Stomach smooth muscle (tissue), 2 donors: Measurements from ENCODE around the gene NEK4.

Experiments used
- H3K27ac ChIP-seq: one replicate; pipeline ENCODE4 v1.7.0; 2013; ENCODE audit warnings: mild to moderate bottlenecking, low read length, inconsistent platforms
- H3K27me3 ChIP-seq, 2 donors: one replicate each; pipeline ENCODE4 v1.7.0; 2013; ENCODE audit warnings: low read length in 2 of 2; ENCODE audit not compliant: insufficient read depth in 2 of 2, control insufficient read depth in 1 of 2
- H3K36me3 ChIP-seq, 2 donors: one replicate each; pipeline ENCODE4 v1.7.0; 2013; ENCODE audit warnings: low read length in 2 of 2; ENCODE audit not compliant: control insufficient read depth in 2 of 2, insufficient read depth in 2 of 2
- H3K4me1 ChIP-seq: one replicate; pipeline ENCODE4 v1.7.0; 2013; ENCODE audit warnings: low read length; ENCODE audit not compliant: control insufficient read depth, insufficient read depth
- H3K4me3 ChIP-seq, 2 donors: one replicate each; pipeline ENCODE4 v1.7.0; 2013; ENCODE audit warnings: low read length in 2 of 2
- H3K9ac ChIP-seq, 2 donors: one replicate each; pipeline ENCODE4 v1.7.0; 2013; ENCODE audit warnings: low read length in 2 of 2, mild to moderate bottlenecking in 1 of 2
- H3K9me3 ChIP-seq, 2 donors: one replicate each; pipeline ENCODE4 v1.7.0; 2013; ENCODE audit warnings: low read length in 2 of 2; ENCODE audit not compliant: control insufficient read depth in 2 of 2
- donor health status: healthy.
- donor health status: Pancreatic carcinoma.

NEK4 gene

DNA sequence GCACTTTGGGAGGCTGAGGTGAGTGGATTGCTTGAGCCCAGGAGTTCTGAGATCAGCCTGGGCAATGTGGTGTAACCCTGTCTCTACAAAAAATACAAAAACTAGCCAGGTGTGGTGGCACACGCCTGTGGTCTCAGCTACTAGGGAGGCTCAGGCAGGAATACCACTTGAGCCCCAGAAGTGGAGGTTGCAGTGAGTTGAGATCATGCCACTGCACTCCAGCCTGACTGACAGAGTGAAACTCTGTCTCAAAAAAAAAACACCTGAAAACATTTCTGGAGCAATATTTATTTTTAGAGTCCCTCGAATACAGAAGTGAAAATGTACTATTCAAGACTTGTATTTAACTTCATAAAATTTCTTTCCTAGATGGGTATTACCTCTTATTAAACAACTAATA lies 60.2 kb downstream of the NEK4 start:
- Histone ChIP-seq H3K27ac (no peak overlapping the region), H3K9ac (no peak overlapping the region), H3K4me3 (no peak overlapping the region), H3K27me3 (no peaks in the 10 kb centered on the region), H3K9me3 (no peaks in the 10 kb centered on the region), H3K36me3 (peaks cover 7 to 13% of the 10 kb centered on the region in 2 donors), H3K4me1 (peaks cover 9% of the 10 kb centered on the region)

DNA sequence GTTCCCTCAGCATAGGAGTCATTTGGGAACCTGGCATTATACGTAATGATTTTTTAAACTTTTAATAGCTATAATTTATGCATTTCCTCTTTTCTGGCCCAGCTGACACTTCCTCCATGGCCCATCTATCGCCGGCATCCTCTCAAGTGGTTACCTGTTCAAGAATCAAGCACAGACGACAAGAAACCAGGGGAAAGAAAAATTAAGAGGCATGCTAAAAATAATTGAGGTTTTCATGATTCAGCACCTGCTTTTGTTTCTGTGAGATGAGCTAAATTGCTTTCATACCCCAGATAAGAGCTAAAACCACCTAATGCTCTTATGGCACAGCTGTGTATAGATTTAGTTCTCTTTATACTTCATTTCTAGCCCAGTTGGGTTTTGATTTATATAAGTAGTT lies 63.2 kb downstream of the NEK4 start:
- H3K4me1 ChIP-seq, result peaks cover 26% of the 10 kb centered on the region
- no peak overlapping the region for H3K27ac ChIP-seq
- peaks cover 7 to 12% of the 10 kb centered on the region in 2 donors for H3K36me3 ChIP-seq
- peak overlapping the region in 1 of 2 donors; percentile 99 for H3K4me3 ChIP-seq
- H3K27me3 ChIP-seq, result no peaks in the 10 kb centered on the region
- no peak overlapping the region for H3K9ac ChIP-seq
- no peaks in the 10 kb centered on the region for H3K9me3 ChIP-seq

DNA sequence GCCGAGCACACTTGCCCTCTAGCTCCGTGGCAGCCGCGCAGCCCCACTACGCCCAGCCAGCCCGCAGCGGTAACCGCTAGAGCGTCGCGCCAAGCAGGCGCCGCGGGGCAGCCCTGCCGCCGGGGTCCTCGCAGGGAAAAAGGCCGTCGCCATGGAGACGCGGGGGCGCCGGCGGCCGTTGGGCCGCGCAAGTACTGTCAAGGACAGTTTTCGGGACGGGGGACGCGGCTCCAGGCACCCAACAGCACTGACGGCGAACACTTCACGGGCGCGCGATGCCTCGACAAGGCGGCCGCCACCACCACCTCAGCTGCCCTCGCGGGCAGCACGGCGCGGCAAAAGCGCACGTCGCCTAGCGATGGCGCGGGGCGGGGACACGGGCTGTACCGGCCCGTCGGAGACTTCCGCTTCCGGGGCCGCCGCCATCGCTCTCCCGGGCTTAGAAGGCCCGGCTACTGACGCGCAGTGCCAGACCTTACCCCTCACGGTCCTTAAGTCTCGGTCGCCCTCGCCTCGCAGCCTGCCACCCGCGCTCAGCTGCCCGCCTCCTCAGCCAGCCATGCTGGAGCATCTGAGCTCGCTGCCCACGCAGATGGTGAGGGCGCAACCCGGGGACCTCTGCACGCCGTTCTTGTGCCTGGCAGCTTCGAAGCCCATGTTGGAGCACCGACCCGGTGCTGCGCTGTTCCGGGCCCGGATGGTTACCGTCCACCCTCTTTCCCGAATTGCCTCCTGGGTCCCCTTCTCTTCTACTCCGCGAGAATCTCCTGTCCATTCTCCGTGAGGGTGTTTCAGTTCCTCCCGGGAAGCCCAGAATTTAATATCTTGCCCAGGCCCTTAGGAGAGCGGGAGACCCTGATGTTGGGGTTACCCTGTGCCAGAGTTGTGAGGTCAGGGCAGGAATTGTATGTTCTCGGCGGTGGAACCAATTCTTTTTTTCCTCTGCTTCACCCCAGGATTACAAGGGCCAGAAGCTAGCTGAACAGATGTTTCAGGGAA lies 64.8 kb downstream of the NEK4 start, which contains the start of the genes GLT8D1 and SPCS1:
Gene GLT8D1 (minus strand): TSS at position 104 of the 999 bp plus-strand sequence. CDS start 5,331 bp downstream, outside the sequence.
Gene SPCS1 (plus strand): TSS at position 419 of the 999 bp plus-strand sequence. CDS start 141 bp downstream, at position 560.
- Histone ChIP-seq H3K36me3 (peaks cover 7 to 10% of the 10 kb centered on the region in 2 donors), H3K27ac (peak within 1 kb of the TSS; percentile 73), H3K4me1 (peaks cover 30% of the 10 kb centered on the region)

DNA sequence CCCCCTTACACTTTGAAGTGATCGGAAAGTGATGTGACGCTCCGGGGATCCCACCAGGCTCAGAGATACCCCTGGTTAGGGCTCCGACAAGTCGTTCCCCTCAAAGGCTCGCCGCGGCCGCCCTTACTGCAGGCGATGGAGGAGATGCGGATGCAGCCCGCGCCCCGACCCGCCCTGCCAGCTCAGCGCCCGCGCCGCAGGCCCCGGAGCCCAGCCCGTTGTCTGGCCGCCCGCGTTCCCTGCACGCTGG lies 65.4 kb downstream of the NEK4 start:
- peak overlapping the region; percentile 97 to 99 for H3K9ac ChIP-seq
- peaks cover 7 to 10% of the 10 kb centered on the region in 2 donors for H3K36me3 ChIP-seq
- H3K4me3 ChIP-seq, result peak overlapping the region; percentile 99
- H3K4me1 ChIP-seq, result peaks cover 30% of the 10 kb centered on the region
- no peaks in the 10 kb centered on the region for H3K9me3 ChIP-seq
- H3K27me3 ChIP-seq, result no peaks in the 10 kb centered on the region
- H3K27ac ChIP-seq, result peak overlapping the region; percentile 73

More for the DNA sequence above, 64.8 kb downstream of the NEK4 start, which contains the start of the genes GLT8D1 and SPCS1:
- Histone ChIP-seq H3K9ac (peak within 1 kb of the TSS; percentile 97 to 99), H3K9me3 (no peaks in the 10 kb centered on the region), H3K27me3 (no peaks in the 10 kb centered on the region), H3K4me3 (peak within 1 kb of the TSS; percentile 99)

DNA sequence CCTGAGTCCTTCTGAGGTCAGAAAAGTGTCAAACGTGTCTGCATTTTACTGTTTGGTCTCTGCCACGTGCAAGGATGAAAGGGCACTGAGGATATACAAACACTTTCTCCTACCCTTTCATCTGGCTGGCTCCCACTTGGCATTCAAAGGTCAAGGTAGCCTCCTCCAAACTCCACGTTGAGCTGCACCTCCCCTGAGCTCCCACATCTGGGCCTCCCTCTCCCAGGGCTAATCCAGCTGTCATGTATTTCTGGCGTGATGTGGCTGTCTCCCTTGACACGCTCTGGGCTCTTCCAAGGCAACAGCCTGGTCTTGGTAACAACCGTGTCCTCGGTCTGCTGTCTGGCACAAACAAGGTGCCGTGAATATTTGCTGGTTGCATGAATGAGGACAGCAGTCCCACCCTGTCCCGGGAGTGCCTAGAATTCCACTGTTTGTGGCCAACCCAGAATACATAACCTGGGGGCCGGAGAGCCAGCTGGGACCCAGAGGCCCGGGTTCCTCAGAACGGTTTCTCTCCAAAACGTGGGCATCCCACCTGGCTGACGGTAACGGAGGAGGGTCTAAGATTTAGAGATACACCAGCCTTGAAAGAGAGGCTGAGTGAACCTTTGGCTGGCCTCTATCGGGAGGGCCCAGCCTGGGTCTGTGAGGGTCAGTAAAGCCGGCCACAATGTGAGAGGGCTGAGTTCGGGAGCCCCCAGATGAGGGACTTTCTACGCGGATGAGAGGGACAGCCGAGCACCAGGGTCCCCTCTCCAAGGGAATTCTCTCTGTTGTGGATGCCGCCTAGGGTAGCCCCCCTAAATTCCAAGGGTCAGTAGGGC lies 65.9 kb downstream of the NEK4 start:
- Histone ChIP-seq H3K4me3 (peak overlapping the region; percentile 99), H3K36me3 (peaks cover 8 to 10% of the 10 kb centered on the region in 2 donors), H3K9me3 (no peaks in the 10 kb centered on the region), H3K27me3 (no peaks in the 10 kb centered on the region), H3K27ac (peak overlapping the region; percentile 73), H3K9ac (peak overlapping the region; percentile 97 to 99), H3K4me1 (peaks cover 30% of the 10 kb centered on the region)

DNA sequence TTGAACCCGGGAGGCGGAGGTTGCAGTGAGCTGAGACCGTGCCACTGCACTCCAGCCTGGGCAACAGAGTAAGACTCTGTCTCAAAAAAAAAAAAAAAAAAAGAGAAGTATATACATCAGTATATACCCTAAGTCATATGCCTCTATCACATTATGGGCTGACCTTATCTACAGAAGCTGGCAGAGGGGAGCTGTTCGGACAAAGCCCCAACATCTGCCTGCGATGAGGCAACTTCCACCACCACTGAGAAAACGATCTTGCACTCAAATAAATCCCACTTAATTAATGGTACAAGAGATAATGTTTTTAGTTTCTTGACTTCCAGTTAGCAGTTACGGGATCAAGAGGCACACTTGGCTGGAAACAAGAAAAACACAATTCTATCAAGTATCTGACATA lies 67.4 kb downstream of the NEK4 start:
- no peaks in the 10 kb centered on the region for H3K9me3 ChIP-seq
- no peak overlapping the region for H3K4me3 ChIP-seq
- no peak overlapping the region for H3K9ac ChIP-seq
- peaks cover 30% of the 10 kb centered on the region for H3K4me1 ChIP-seq
- no peaks in the 10 kb centered on the region for H3K27me3 ChIP-seq
- H3K36me3 ChIP-seq, result peaks cover under 1 to 11% of the 10 kb centered on the region in 2 donors
- no peak overlapping the region for H3K27ac ChIP-seq

DNA sequence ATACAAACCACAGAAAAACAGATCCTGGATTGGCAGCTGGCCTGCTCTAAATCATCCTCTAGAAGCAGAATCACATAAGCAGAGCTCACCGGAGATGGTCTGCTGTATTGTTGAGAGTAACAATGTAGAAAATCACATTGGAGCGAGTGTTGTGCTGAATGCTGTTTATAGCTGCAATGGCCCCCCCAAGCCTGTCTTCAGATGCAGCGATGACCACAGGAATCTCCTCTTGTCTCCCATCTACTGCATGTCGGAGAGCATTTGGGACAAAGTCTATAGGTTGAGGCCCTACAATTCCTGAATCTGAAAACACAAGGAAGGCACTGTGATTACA lies 73.1 kb downstream of the NEK4 start:
- no peaks in the 10 kb centered on the region for H3K9me3 ChIP-seq
- no peaks in the 10 kb centered on the region for H3K27me3 ChIP-seq
- H3K4me1 ChIP-seq, result peaks cover 4% of the 10 kb centered on the region
- no peak overlapping the region for H3K4me3 ChIP-seq
- H3K36me3 ChIP-seq, result peaks cover 40 to 51% of the 10 kb centered on the region in 2 donors
- no peak overlapping the region for H3K27ac ChIP-seq
- H3K9ac ChIP-seq, result no peak overlapping the region

DNA sequence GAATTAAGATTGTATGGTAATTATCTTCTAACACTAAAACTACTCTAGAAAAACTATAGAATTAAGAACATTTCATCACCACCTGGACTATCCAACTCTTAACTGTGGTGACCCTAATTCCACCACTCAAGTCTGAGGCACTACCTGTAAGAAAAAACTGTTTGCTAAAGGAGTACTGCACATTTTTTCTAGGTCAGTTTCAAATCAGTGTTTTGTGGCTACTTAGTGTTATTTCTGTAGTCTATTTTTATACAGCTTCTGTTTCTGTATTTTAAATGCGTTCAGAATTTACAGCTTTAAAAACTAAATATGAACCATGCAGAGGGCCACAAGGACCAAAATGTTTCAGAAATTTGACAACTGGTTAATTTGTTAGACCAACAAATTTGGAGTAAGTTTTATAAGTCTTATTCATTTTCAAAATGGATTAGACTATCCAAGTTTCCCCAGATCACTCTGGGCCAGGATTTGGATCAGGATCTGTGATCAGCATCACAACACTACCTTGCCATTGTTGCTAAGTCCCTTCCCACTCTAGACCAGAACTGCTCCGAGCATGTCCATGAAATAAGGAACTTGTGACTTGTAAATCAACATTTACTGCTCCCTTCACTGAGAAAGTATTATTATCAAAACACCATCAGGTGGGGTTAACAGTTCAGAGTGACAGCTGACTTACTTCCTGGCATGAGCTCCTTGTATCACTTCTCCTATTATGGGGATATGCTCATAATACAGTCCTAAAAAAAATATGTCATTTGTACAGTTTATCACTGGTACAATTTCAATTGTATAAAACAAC lies 73.7 kb downstream of the NEK4 start:
- Histone ChIP-seq H3K27ac (no peak overlapping the region), H3K36me3 (peaks cover 41 to 54% of the 10 kb centered on the region in 2 donors), H3K4me1 (no peaks in the 10 kb centered on the region), H3K27me3 (no peaks in the 10 kb centered on the region), H3K9ac (no peak overlapping the region), H3K4me3 (no peak overlapping the region), H3K9me3 (no peaks in the 10 kb centered on the region)

DNA sequence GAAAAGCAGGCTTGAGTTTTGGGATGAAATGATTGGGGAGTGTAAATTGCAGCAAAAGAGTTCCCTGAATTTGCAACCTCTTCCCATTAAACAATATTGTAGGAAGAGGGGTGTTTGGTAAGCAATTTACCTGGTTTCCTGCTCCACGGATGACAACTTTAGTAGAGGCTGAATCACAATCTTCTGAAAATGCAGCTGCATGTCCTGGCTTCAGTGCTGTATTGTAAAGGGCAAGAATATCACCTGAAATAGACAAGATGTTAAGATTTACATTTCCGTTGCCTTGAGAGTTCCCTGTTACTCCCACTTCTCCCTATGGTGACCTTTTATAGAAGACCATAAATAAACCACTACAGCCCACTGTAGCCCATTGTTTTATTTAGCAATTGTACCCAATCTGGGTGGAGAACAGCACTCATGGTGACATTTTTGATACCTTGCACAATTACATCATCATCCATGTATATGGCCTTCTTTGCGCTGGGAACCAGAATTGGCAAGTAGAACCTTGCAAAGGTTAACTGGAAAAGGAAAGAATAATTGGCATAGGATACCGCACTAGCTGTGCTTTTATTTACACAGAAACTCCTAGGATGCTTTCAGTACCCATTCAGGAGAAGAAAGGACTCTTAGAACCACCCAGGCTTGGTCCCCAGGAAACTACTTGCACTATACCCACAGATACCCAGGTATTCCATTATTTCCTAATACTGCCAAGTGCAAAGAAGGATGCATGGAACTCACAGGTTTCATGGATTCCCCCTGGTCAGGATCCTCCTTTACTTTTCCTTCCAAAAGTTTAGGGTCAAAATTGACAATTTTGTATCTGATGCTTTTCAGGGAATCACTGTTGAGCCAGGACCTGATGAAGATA lies 74.7 kb downstream of the NEK4 start:
- Histone ChIP-seq H3K36me3 (peaks cover 41 to 62% of the 10 kb centered on the region in 2 donors), H3K27me3 (no peaks in the 10 kb centered on the region), H3K4me3 (no peak overlapping the region), H3K4me1 (no peaks in the 10 kb centered on the region), H3K9ac (no peak overlapping the region), H3K9me3 (no peaks in the 10 kb centered on the region), H3K27ac (no peak overlapping the region)
